ENCODE data around the gene HAVCR2. TPM values are rescaled to one million over a fixed set of nuclear protein-coding genes. Genes with fewer than 3 reads are reported as not detected.

The HAVCR2 gene
- total and polyA plus RNA-seq, 2 donors from 2014 or later, result 14.6 to 17.5 TPM

- H3K27me3 ChIP-seq (ENCODE audit: control insufficient read depth, insufficient read depth, low read length), result no peaks in the 10 kb centered on the region
- no peak for TF ChIP-seq CTCF (IDR thresholded peaks at IDR 0.05; ENCODE audit: borderline replicate concordance, extremely low read depth, insufficient read depth)
- peak in 1 of 5 donors; percentile 84 for DNase-seq
Observed at GRCh38 chr5:157046041-157046440, 62.8 kb downstream of the HAVCR2 start.

GRCh38 chr5:157045601-157046000 lies 63.2 kb downstream of the HAVCR2 start:
- Histone ChIP-seq H3K9me3 (ENCODE audit: control insufficient read depth in 2 of 3, insufficient read depth in 1 of 3, low read length in 3 of 3) (no peaks in the 10 kb centered on the region), H3K36me3 (ENCODE audit: control insufficient read depth in 2 of 3, insufficient read depth in 3 of 3, low read length in 3 of 3) (no peaks in the 10 kb centered on the region), H3K9ac (ENCODE audit: low read length in 3 of 3) (no peak overlapping the region), H3K4me1 (ENCODE audit: control insufficient read depth in 2 of 3, insufficient read depth in 2 of 3, low read depth in 1 of 3, low read length in 3 of 3) (peaks cover 0 to 10% (median 3%) of the 10 kb centered on the region in 3 donors), H3K4me3 (ENCODE audit: low read length in 3 of 3) (no peak overlapping the region), H3K27ac (ENCODE audit: low read depth in 2 of 2, low read length in 2 of 2) (peak overlapping the region; percentile 86 to 93), H3K27me3 (ENCODE audit: control insufficient read depth, insufficient read depth, low read length) (no peaks in the 10 kb centered on the region)
- intact Hi-C loops (cut with DNase I), result no loop called here
- no peak for TF ChIP-seq CTCF (IDR thresholded peaks at IDR 0.05; ENCODE audit: borderline replicate concordance, extremely low read depth, insufficient read depth)
- FAIRE-seq (no peak), DNase-seq (no peak)

More at GRCh38 chr5:157046041-157046440, 62.8 kb downstream of the HAVCR2 start:
- Histone ChIP-seq H3K9me3 (ENCODE audit: control insufficient read depth in 2 of 3, insufficient read depth in 1 of 3, low read length in 3 of 3) (no peaks in the 10 kb centered on the region), H3K9ac (ENCODE audit: low read length in 3 of 3) (no peak overlapping the region), H3K36me3 (ENCODE audit: control insufficient read depth in 2 of 3, insufficient read depth in 3 of 3, low read length in 3 of 3) (no peaks in the 10 kb centered on the region), H3K4me3 (ENCODE audit: low read length in 3 of 3) (no peak overlapping the region), H3K27ac (ENCODE audit: low read depth in 2 of 2, low read length in 2 of 2) (peak overlapping the region; percentile 86 to 93), H3K4me1 (ENCODE audit: control insufficient read depth in 2 of 3, insufficient read depth in 2 of 3, low read depth in 1 of 3, low read length in 3 of 3) (peaks cover 0 to 13% (median 3%) of the 10 kb centered on the region in 3 donors)
- FAIRE-seq, result no peak
- intact Hi-C loops (cut with DNase I), result no loop called here

- FAIRE-seq, result no peak
- TF ChIP-seq CTCF (IDR thresholded peaks at IDR 0.05; ENCODE audit: borderline replicate concordance, extremely low read depth, insufficient read depth), result no peak
Observed at GRCh38 chr5:157038568-157039187, 70.2 kb downstream of the HAVCR2 start.

More at GRCh38 chr5:157038568-157039187, 70.2 kb downstream of the HAVCR2 start:
- no peak overlapping the region for H3K9ac ChIP-seq (ENCODE audit: low read length in 3 of 3)
- no peak overlapping the region for H3K27ac ChIP-seq (ENCODE audit: low read depth in 2 of 2, low read length in 2 of 2)
- no peaks in the 10 kb centered on the region for H3K27me3 ChIP-seq (ENCODE audit: control insufficient read depth, insufficient read depth, low read length)
- intact Hi-C loops (cut with DNase I), result no loop called here
- DNase-seq, result no peak
- H3K36me3 ChIP-seq (ENCODE audit: control insufficient read depth in 2 of 3, insufficient read depth in 3 of 3, low read length in 3 of 3), result no peaks in the 10 kb centered on the region
- no peaks in the 10 kb centered on the region for H3K9me3 ChIP-seq (ENCODE audit: control insufficient read depth in 2 of 3, insufficient read depth in 1 of 3, low read length in 3 of 3)
- H3K4me3 ChIP-seq (ENCODE audit: low read length in 3 of 3), result no peak overlapping the region
- H3K4me1 ChIP-seq (ENCODE audit: control insufficient read depth in 2 of 3, insufficient read depth in 2 of 3, low read depth in 1 of 3, low read length in 3 of 3), result peaks cover 0 to 8% (median 5%) of the 10 kb centered on the region in 3 donors

Other genes starting within 250 kb of the HAVCR2 start
- 8.0 TPM for gene TIMD4, start 145.8 kb downstream of the HAVCR2 start, total RNA-seq
- gene TIMD4, start 145.8 kb downstream of the HAVCR2 start, polyA plus RNA-seq (ENCODE audit: insufficient read depth, low read depth, low replicate concordance), result 2.3 TPM
- 114 TPM for gene HAVCR1, start 49.9 kb downstream of the HAVCR2 start, total RNA-seq
- gene HAVCR1, start 49.9 kb downstream of the HAVCR2 start, polyA plus RNA-seq (ENCODE audit: insufficient read depth, low read depth, low replicate concordance), result 0.65 TPM
- 18.2 TPM for gene MED7, start 33.8 kb upstream of the HAVCR2 start, total RNA-seq
- 28.6 TPM for gene MED7, start 33.8 kb upstream of the HAVCR2 start, polyA plus RNA-seq (ENCODE audit: insufficient read depth, low read depth, low replicate concordance)
- gene GARIN3, start 57.2 kb upstream of the HAVCR2 start, total RNA-seq, result not detected
- gene GARIN3, start 57.2 kb upstream of the HAVCR2 start, polyA plus RNA-seq (ENCODE audit: insufficient read depth, low read depth, low replicate concordance), result not detected
- gene ITK, start 71.8 kb upstream of the HAVCR2 start, total RNA-seq, result 14.0 TPM
- gene ITK, start 71.8 kb upstream of the HAVCR2 start, polyA plus RNA-seq (ENCODE audit: insufficient read depth, low read depth, low replicate concordance), result 0.11 TPM
- gene CYFIP2, start 157.1 kb upstream of the HAVCR2 start, total RNA-seq, result 128 TPM
- gene CYFIP2, start 157.1 kb upstream of the HAVCR2 start, polyA plus RNA-seq (ENCODE audit: insufficient read depth, low read depth, low replicate concordance), result 217 TPM

All from kidney (tissue), 14 donors.